Breast epithelium (tissue), 3 donors: ENCODE measurements around the gene FERMT3.

Experiments used
- CTCF ChIP-seq, 3 donors: fragments of 450-650 bp; IDR thresholded peaks; one replicate each; pipeline ENCODE4 v1.5.1; 2016 to 2017; ENCODE audit warnings: antibody characterized with exemption in 3 of 3, mild to moderate bottlenecking in 3 of 3, moderate library complexity in 3 of 3
- POLR2A ChIP-seq: fragments of 450-650 bp; IDR thresholded peaks from one replicate; pipeline ENCODE4 v1.6.1; 2016; ENCODE audit warnings: antibody characterized with exemption, mild to moderate bottlenecking, moderate library complexity

- TF ChIP-seq CTCF (IDR thresholded peaks at IDR 0.05) (no peak), POLR2A (no peak)
These were observed at the start of gene FERMT3 for GRCh38 chr11:64206457-64207255.
